K562 (cell line): ENCODE measurements around the gene PUSL1. TPM values are rescaled to one million over a fixed set of nuclear protein-coding genes. Genes with fewer than 3 reads are reported as not detected.

Experiments
- CHD1 ChIP-seq: fragments of 200-600 bp; sonication (generic); IDR thresholded peaks from one replicate; pipeline ENCODE4 v1.6.1; 2012; ENCODE audit warnings: mild to moderate bottlenecking, moderate library complexity, low read length, inconsistent platforms
- ELF2 ChIP-seq: fragments of 250-450 bp; sonication (Bioruptor Pico); IDR thresholded peaks from 2 replicates; pipeline ENCODE4 v1.5.0; 2021; ENCODE audit warnings: mild to moderate bottlenecking
- FOXP1 ChIP-seq: sonication (generic); formaldehyde crosslinking; IDR thresholded peaks from 2 replicates; pipeline ENCODE4 v1.8.0; 2022; ENCODE audit warnings: mild to moderate bottlenecking, missing genetic modification reagents
- IRF2 ChIP-seq: sonication (generic); formaldehyde crosslinking; IDR thresholded peaks from 2 replicates; pipeline ENCODE4 v1.8.1; 2022; ENCODE audit warnings: mild to moderate bottlenecking, missing genetic modification reagents
- POLR2AphosphoS2 ChIP-seq: IDR thresholded peaks from 2 replicates; pipeline ENCODE4 v1.6.1; 2012; ENCODE audit warnings: low read length, improper control_type of control experiment
- RBFOX2 ChIP-seq: fragments of 200-400 bp; formaldehyde crosslinking; IDR thresholded peaks from 2 replicates; pipeline ENCODE4 v1.6.1; 2017; ENCODE audit warnings: low read depth, mild to moderate bottlenecking, low read length, moderate library complexity
- SIX5 ChIP-seq, 2 experiments: IDR thresholded peaks; 2 replicates each; pipeline ENCODE4 v1.6.1; 2011; ENCODE audit warnings: low read length in 2 of 2, borderline replicate concordance in 1 of 2, low read depth in 1 of 2, mild to moderate bottlenecking in 1 of 2, moderate library complexity in 1 of 2; ENCODE audit not compliant: insufficient read depth in 1 of 2
- SP2 ChIP-seq: IDR thresholded peaks from 2 replicates; pipeline ENCODE4 v1.6.1; 2011; ENCODE audit warnings: mild to moderate bottlenecking, low read depth, low read length, moderate library complexity; ENCODE audit not compliant: poor library complexity, severe bottlenecking; ENCODE audit errors: extremely low read depth
- TARDBP ChIP-seq: fragments of 450-650 bp; IDR thresholded peaks from 2 replicates; pipeline ENCODE4 v1.6.1; 2016
- ZEB2 ChIP-seq: fragments of 450-650 bp; IDR thresholded peaks from 2 replicates; pipeline ENCODE4 v1.6.1; 2016
- ZFP30 ChIP-seq: fragments of 250-450 bp; sonication (Bioruptor Pico); IDR thresholded peaks from 2 replicates; pipeline ENCODE4 v1.8.0; 2022; ENCODE audit warnings: moderate library complexity, mild to moderate bottlenecking, inconsistent platforms, borderline replicate concordance
- ZNF134 ChIP-seq: fragments of 250-450 bp; sonication (Bioruptor Pico); conservative IDR thresholded peaks from 2 replicates; pipeline ENCODE4 v1.4.0; 2020
- polyA plus RNA-seq, 8 experiments: library from polyadenylated mRNA; depleted of rRNA in 4 of 8; stranded (reverse) in 5 of 8; unstranded in 3 of 8; fragments of >200 nt; fragmentation: Nextera tagmentation in 2 of 8; fragmentation: Illumina TruSeq in 1 of 8; extraction: Ambion mirVana in 2 of 8; extraction: Trizol in 1 of 8; gene quantifications; 2 replicates each; pipeline versions ENCODE4 v1.2.1 to v1.2.3, GENCODE V29; 2011 to 2014; ENCODE audit warnings: inconsistent platforms in 1 of 8, missing spikeins in 1 of 8
- total RNA-seq, 7 experiments: library from RNA; depleted of rRNA in 6 of 7; stranded (reverse); fragments of >200 nt in 6 of 7; fragmentation: Illumina TruSeq in 2 of 7; extraction: Trizol in 2 of 7; gene quantifications; 2 replicates each; pipeline versions ENCODE4 v1.2.1 to v1.2.3, GENCODE V29; 2011 to 2021; ENCODE audit warnings: low replicate concordance in 1 of 7
- TF ChIP-seq, protein P1 (sequence below), 2 experiments: fragments of 450-650 bp; formaldehyde crosslinking in 1 of 2; IDR thresholded peaks; 2 replicates each; pipeline versions ENCODE4 v1.4.0 to v1.6.1; 2014 to 2020; ENCODE audit warnings: mild to moderate bottlenecking in 2 of 2, borderline replicate concordance in 1 of 2, low read depth in 1 of 2
- TF ChIP-seq, protein P2 (sequence below), 2 experiments: fragments of 200-800 bp in 1 of 2; sonication (Bioruptor generic) in 1 of 2; sonication (generic) in 1 of 2; formaldehyde crosslinking in 1 of 2; IDR thresholded peaks in 1 of 2; conservative IDR thresholded peaks in 1 of 2; 2 replicates each; pipeline versions ENCODE4 v1.5.0 to v1.6.1; 2016 to 2020; ENCODE audit warnings: missing compliant biosample characterization in 1 of 2, missing genetic modification characterization in 1 of 2, missing genetic modification reagents in 1 of 2
- TF ChIP-seq, protein P3 (sequence below): fragments of 450-650 bp; formaldehyde crosslinking; IDR thresholded peaks from 2 replicates; pipeline ENCODE4 v1.4.0; 2022; ENCODE audit warnings: mild to moderate bottlenecking, moderate library complexity

PUSL1 gene
- total and polyA plus RNA-seq, 9 of the 15 experiments (the other 6 are each of a cell fraction or from before 2014, with no cell fraction given): 0.62 to 86.9 (median 13.6) TPM

DNA sequence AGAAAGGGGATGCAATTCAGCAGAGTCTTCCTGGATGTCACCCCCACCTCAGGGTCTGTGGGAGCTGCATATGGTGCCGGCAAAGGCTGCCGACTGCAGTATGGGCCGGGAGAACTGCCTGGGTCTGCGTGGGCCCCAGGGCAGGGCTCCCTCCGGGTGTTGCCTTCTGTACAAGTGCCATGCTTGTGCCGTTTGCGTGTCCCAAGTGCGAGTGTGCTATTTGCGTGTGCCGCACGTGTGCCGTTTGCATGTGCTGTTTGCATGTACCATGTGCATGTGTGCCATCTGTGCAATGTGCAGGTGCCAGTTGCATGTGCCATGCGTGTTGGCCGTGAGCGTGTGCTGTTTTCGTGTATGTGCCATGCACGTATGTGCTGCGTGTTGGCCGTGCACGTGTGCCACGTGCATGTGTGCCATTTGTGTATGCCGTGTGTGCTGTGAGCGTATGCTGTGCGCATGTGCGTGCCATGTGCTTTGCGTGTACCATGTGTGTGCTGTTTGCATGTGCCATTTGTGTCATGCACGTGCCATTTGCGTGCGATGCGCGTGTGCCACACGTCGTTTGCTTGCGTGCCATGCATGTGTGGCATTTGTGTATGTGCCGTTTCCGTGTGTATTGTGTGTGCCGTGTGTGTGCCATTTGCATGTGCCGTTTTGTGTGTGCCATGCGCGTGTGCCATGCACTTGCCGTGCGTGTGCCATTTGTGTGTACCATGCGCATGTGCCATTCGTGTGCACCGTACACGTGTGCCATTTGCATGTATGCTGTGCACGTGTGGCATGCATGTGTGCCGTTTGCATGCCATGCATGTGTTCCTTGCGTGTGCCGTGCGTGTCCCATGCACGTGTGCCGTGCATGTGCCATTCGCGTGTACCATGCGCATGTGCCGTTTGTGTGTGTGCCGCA, 21.2 kb downstream of the PUSL1 start (continued):
- TF ChIP-seq, protein P1, sequence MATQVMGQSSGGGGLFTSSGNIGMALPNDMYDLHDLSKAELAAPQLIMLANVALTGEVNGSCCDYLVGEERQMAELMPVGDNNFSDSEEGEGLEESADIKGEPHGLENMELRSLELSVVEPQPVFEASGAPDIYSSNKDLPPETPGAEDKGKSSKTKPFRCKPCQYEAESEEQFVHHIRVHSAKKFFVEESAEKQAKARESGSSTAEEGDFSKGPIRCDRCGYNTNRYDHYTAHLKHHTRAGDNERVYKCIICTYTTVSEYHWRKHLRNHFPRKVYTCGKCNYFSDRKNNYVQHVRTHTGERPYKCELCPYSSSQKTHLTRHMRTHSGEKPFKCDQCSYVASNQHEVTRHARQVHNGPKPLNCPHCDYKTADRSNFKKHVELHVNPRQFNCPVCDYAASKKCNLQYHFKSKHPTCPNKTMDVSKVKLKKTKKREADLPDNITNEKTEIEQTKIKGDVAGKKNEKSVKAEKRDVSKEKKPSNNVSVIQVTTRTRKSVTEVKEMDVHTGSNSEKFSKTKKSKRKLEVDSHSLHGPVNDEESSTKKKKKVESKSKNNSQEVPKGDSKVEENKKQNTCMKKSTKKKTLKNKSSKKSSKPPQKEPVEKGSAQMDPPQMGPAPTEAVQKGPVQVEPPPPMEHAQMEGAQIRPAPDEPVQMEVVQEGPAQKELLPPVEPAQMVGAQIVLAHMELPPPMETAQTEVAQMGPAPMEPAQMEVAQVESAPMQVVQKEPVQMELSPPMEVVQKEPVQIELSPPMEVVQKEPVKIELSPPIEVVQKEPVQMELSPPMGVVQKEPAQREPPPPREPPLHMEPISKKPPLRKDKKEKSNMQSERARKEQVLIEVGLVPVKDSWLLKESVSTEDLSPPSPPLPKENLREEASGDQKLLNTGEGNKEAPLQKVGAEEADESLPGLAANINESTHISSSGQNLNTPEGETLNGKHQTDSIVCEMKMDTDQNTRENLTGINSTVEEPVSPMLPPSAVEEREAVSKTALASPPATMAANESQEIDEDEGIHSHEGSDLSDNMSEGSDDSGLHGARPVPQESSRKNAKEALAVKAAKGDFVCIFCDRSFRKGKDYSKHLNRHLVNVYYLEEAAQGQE (IDR thresholded peaks at IDR 0.05; ENCODE audit: borderline replicate concordance): no peak
- TF ChIP-seq, protein P1 (CRISPR knock-in tag; IDR thresholded peaks at IDR 0.05; ENCODE audit: low read depth): 0 out of 2 replicates have a peak, but pooled peaks have one; percentile 35
- TF ChIP-seq TARDBP (peak; percentile 91), POLR2AphosphoS2 (peak; percentile 45; the same call in 1 of the 2 replicates), IRF2 (CRISPR knock-in tag) (0 out of 2 replicates have a peak, but pooled peaks have one; percentile 17), ZEB2 (no peak), FOXP1 (CRISPR knock-in tag) (0 out of 2 replicates have a peak, but pooled peaks have one; percentile 42), ZNF134 (no peak), ELF2 (no peak), SP2 (no peak), ZFP30 (CRISPR knock-in tag) (no peak), CHD1 (no peak), SIX5 (IDR thresholded peaks at IDR 0.05; ENCODE audit: borderline replicate concordance in 1 of 2, insufficient read depth in 1 of 2, low read depth in 1 of 2, low read length in 2 of 2) (no peak), RBFOX2 (peak; percentile 40)
- TF ChIP-seq, protein P2, sequence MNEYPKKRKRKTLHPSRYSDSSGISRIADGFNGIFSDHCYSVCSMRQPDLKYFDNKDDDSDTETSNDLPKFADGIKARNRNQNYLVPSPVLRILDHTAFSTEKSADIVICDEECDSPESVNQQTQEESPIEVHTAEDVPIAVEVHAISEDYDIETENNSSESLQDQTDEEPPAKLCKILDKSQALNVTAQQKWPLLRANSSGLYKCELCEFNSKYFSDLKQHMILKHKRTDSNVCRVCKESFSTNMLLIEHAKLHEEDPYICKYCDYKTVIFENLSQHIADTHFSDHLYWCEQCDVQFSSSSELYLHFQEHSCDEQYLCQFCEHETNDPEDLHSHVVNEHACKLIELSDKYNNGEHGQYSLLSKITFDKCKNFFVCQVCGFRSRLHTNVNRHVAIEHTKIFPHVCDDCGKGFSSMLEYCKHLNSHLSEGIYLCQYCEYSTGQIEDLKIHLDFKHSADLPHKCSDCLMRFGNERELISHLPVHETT (CRISPR knock-in tag; conservative IDR thresholded peaks at IDR 0.05 in 1 of 2, IDR thresholded peaks at IDR 0.05 in 1 of 2): no peak
- TF ChIP-seq, protein P3, sequence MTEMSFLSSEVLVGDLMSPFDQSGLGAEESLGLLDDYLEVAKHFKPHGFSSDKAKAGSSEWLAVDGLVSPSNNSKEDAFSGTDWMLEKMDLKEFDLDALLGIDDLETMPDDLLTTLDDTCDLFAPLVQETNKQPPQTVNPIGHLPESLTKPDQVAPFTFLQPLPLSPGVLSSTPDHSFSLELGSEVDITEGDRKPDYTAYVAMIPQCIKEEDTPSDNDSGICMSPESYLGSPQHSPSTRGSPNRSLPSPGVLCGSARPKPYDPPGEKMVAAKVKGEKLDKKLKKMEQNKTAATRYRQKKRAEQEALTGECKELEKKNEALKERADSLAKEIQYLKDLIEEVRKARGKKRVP (CRISPR knock-in tag): no peak
